OCI-M1 (cell line): Measurements from ENCODE around the gene ADIPOR1.

ENCODE experiments used
- DNase-seq: peaks from one replicate; lab custom pipeline; 2025; lab: John Stamatoyannopoulos, UW

The ADIPOR1 gene

GRCh38 chr1:202968895-202969295 is 10.8 kb upstream of the ADIPOR1 start:
- DNase-seq, result peak; percentile 95

DNA sequence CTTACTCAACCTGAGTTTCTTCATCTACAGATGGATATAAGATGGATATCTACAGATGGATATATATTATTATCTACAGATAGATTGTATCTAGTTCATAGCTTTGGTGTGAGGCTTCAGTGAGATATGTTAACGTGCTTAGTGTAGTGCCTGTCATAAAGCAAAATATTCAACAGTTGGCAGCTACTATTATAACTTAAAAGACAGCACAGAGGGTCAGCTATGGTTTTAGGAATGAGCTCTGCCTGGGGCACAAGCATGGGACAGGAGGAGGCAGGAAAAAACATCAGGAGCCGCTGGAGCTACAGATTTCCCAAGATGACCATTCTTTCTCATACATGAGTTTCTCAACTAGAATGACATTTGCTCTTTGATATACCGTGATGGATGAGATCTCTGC is 10.2 kb upstream of the ADIPOR1 start:
- DNase-seq, result no peak

DNA sequence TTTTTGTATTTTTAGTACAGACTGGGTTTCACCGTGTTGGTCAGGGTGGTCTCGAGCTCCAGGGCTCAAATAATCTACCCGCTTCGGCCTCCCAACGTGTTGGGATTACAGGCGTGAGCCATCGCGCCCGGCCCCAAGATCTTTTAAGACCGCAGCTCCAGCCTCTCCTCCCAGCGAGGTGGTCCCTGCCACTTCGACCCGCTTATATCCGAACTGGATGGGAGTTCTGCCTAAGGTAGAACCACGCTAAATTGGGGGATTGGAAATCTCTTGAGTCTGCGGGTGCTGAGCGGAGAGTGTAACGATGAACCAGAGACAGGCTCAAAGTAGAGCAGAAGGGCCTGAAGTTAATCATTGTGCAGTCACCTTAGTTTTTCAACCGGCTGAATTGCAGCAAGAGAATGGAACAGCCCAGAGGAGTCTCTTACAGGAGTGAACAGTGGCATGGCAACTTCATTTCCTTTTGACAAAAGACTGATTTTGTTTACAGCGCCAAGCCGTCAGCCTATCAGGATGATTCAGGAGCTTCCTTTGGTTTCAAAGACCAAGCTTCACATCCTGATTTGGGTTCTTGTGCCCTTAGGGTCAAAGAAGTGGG is 9.7 kb upstream of the ADIPOR1 start:
- peak; percentile 76 for DNase-seq

- no peak for DNase-seq
Measured at GRCh38 chr1:202966006-202966898, 8.1 kb upstream of the ADIPOR1 start.

DNA sequence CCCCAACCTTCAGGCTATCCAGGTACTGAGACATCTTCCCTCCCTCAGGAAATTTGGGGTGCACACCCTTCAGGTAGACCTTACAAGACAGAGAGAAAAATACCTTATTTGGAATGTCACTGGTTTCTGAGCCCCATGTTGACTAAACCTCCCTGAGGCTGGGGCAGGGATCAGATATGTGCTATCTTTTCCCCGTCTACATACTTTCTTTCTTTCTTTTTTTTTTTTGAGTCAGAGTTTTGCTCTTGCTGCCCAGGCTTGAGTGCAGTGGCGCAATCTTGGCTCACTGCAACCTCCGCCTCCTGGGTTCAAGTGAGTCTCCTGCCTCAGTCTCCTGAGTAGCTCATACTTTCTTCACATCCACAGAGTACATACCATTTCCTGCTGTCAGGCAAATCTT is 7.3 kb upstream of the ADIPOR1 start:
- DNase-seq, result no peak

DNA sequence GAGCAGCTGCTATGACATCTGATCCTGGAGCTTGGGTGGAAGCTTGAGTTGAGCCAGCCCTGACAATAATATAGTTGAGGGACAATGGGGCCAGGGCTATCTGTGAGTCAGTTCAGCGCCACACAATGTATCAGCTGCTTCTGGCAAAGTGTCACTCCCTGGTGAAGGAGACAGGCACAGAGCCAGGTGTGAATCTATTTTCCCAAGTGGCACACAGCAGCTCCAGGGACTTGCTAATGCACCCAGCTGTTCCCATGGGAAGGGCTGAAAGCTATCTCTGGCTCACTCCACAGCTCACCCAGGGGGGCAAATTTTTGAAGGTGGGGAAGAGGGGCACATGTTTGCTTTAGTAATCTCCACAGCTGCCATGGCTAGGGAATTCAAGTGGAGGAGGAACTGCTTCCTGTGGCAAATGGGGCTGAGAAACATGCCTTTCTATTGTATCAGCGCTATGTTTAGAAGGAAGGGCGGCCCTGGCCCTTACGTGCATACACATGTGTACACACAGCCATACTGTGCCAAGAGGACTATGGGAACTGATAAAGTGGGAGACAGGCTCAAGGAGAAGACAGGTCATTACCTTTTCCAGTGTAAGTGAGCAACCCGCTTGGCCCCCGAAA is 6.8 kb upstream of the ADIPOR1 start:
- no peak for DNase-seq

DNA sequence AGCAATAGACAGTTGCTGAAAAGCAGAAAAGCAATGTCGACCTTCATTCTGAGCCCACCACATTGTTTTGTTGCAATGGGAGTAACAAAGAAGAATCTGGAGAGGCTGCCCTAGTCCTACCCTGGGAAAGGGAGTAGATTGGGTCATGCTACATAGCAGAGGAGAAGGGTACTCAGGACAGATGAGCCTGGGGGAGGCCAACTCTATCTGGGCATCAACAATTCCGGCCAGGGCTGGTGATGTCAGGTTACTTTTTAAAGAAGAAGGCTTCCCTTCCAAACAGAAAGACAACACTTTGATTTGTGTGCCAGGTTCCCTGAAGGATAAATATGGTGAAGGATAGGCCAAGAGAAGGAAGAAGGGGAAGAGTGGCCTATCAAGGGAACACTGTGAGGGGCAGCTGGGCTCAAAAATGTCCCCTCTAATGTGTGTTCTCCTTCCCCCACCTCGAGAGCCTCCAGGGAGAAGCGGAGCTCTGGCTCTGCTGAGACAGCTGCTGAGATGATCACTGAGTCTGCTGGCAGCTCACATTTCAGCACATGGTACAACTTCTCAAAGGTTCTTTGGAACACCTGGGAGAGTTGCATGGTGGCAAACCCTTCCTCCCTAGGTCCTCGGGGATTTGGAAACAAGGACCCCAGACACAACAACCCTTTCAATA is 3.2 kb upstream of the ADIPOR1 start:
- DNase-seq, result no peak

GRCh38 chr1:202959276-202959620 is 1.1 kb upstream of the ADIPOR1 start:
- DNase-seq, result peak; percentile 58

- DNase-seq, result peak; percentile 82
Measured at GRCh38 chr1:202958544-202959275, 598 bp upstream of the ADIPOR1 start.

GRCh38 chr1:202956969-202957368 is 1.1 kb downstream of the ADIPOR1 start:
- no peak for DNase-seq

GRCh38 chr1:202954057-202954745 is 3.9 kb downstream of the ADIPOR1 start:
- no peak for DNase-seq

- peak; percentile 34 for DNase-seq
Measured at GRCh38 chr1:202953392-202953791, 4.7 kb downstream of the ADIPOR1 start.

- DNase-seq, result peak; percentile 74
Measured at GRCh38 chr1:202952818-202953217, 5.3 kb downstream of the ADIPOR1 start.

GRCh38 chr1:202952099-202952498 is 6.0 kb downstream of the ADIPOR1 start:
- no peak for DNase-seq

DNA sequence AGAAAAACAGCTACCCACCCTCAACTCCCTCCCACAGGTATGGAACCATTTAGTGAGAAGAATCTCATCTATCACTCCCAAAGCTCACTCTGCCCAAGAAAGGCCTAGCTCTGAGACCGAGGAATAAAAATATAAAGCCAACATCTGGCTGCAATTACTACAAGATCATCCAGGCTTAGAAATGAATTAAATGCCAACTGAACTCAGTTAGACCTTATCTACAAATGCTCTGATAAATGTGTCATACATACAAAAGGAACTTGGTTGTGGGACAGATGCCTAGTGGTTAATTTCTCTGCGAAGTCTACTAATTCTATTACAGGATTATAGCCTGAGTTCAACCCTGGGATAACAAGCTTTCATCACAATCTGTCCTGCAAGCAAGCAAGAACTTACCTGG is 6.7 kb downstream of the ADIPOR1 start:
- no peak for DNase-seq

DNA sequence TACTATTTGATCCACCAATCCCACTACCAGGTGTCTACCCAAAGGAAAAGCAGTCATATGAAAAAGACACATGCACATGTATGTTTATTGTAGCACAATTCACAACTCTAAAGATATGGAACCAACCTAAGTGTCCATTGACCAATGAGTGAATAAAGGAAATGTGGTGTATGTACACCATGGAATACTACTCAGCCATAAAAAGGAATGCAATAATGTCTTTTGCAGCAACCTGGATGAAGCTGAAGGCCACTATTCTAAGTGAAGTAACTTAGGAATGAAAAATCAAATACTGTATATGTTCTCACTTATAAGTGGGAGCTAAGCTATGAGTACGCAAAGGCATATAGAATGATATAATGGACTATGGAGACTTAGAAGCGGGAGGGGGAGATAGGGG is 12.6 kb downstream of the ADIPOR1 start:
- no peak for DNase-seq

DNA sequence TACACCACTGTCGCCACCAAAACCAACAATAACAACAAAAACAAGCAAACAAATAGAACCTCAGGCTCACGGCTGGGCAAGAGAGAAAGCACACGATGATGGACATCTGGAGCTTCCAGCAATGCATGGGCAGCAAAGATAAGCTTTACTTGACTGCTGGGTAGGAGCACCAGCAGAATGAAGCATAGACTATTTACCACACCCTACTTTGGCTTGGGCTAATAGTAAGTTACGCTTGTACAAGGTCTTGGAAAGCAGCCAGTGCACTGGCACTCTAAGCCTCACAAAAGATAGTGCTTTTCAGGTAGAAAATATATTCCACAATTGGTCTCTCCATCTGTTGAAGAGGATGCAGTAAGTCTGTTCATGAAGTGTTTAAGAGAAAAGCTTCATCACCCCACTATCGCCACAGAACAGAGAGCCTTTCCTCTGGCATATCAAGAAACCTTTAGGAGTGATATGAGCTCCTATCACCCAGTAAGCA is 13.6 kb downstream of the ADIPOR1 start:
- DNase-seq, result peak; percentile 59

GRCh38 chr1:202942426-202942825 is 15.7 kb downstream of the ADIPOR1 start:
- DNase-seq, result no peak

GRCh38 chr1:202941372-202941771 is 16.7 kb downstream of the ADIPOR1 start:
- no peak for DNase-seq

GRCh38 chr1:202940561-202940960 is 17.6 kb downstream of the ADIPOR1 start:
- DNase-seq, result no peak

DNA sequence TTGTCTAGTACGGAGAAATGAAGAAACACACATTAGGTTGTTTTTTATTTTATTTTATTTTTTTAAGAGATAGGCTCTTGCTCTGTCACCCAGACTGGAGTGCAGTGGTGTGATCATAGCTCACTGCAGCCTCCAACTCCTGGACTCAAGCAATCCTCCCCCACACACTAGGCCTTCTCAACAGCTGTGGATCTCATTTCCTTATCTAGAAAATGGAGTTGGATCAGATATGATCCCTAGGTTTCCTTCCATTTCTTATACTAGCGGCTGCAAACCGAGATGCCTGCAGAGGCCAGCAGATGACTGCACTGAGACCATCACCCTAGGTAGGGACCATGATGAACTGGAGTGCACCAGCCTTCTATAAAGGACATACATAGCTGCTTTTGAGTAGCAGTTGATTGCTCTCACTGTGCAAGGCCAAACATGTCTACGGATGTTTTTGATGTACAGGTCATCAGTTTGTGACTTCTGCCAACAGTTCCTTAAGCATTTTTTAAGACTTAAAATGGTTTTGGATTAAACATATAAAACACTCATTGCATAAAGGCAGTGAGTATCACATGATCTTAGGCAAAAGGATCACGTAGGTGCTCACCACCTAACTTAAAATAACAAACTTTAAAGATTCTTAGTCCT is 19.7 kb downstream of the ADIPOR1 start:
- DNase-seq, result peak; percentile 49
